Mucosa of rectum (tissue), 2 donors: ENCODE data around the gene MICOS13.

ENCODE experiments used
- H3K27ac ChIP-seq, 2 donors: one replicate each; pipeline ENCODE4 v1.7.0; 2013; ENCODE audit warnings: inconsistent platforms in 2 of 2, low read depth in 2 of 2, low read length in 2 of 2
- H3K27me3 ChIP-seq, 2 donors: one replicate each; pipeline ENCODE4 v1.7.0; 2013; ENCODE audit warnings: low read length in 2 of 2; ENCODE audit not compliant: control insufficient read depth in 2 of 2, insufficient read depth in 2 of 2
- H3K36me3 ChIP-seq, 2 donors: one replicate each; pipeline ENCODE4 v1.7.0; 2013; ENCODE audit warnings: low read length in 2 of 2; ENCODE audit not compliant: control insufficient read depth in 2 of 2, insufficient read depth in 2 of 2
- H3K4me1 ChIP-seq, 2 donors: one replicate each; pipeline ENCODE4 v1.7.0; 2013; ENCODE audit warnings: low read length in 2 of 2, mild to moderate bottlenecking in 1 of 2; ENCODE audit not compliant: control insufficient read depth in 2 of 2, insufficient read depth in 2 of 2
- H3K4me3 ChIP-seq, 2 donors: one replicate each; pipeline ENCODE4 v1.7.0; 2013; ENCODE audit warnings: low read length in 2 of 2
- H3K9ac ChIP-seq, 2 donors: one replicate each; pipeline ENCODE4 v1.7.0; 2013; ENCODE audit warnings: low read length in 2 of 2, low read depth in 1 of 2, mild to moderate bottlenecking in 1 of 2
- H3K9me3 ChIP-seq, 2 donors: one replicate each; pipeline ENCODE4 v1.7.0; 2013; ENCODE audit warnings: low read length in 2 of 2; ENCODE audit not compliant: control insufficient read depth in 2 of 2
- donor health status: healthy.
- donor health status: Normal muscosa, but diverticular disease.

Gene MICOS13

GRCh38 chr19:5665781-5666513, 14.4 kb downstream of the MICOS13 start:
- no peaks in the 10 kb centered on the region for H3K9me3 ChIP-seq
- H3K4me1 ChIP-seq: no peaks in the 10 kb centered on the region
- no peak overlapping the region for H3K9ac ChIP-seq
- H3K36me3 ChIP-seq: peaks cover 74 to 80% of the 10 kb centered on the region in 2 donors
- no peak overlapping the region for H3K4me3 ChIP-seq
- no peaks in the 10 kb centered on the region for H3K27me3 ChIP-seq
- H3K27ac ChIP-seq: no peak overlapping the region

GRCh38 chr19:5664515-5664914, 15.8 kb downstream of the MICOS13 start:
- Histone ChIP-seq H3K27me3 (no peaks in the 10 kb centered on the region), H3K9me3 (no peaks in the 10 kb centered on the region), H3K4me3 (no peak overlapping the region), H3K9ac (no peak overlapping the region), H3K36me3 (peaks cover 77 to 86% of the 10 kb centered on the region in 2 donors), H3K27ac (no peak overlapping the region), H3K4me1 (no peaks in the 10 kb centered on the region)

GRCh38 chr19:5663904-5664303, 16.4 kb downstream of the MICOS13 start:
- Histone ChIP-seq H3K9me3 (no peaks in the 10 kb centered on the region), H3K4me1 (no peaks in the 10 kb centered on the region), H3K36me3 (peaks cover 73 to 81% of the 10 kb centered on the region in 2 donors), H3K9ac (no peak overlapping the region), H3K27me3 (no peaks in the 10 kb centered on the region), H3K4me3 (no peak overlapping the region), H3K27ac (no peak overlapping the region)

- Histone ChIP-seq H3K9ac (no peak overlapping the region), H3K9me3 (no peaks in the 10 kb centered on the region), H3K27me3 (no peaks in the 10 kb centered on the region), H3K4me3 (no peak overlapping the region), H3K27ac (no peak overlapping the region), H3K36me3 (peaks cover 64 to 74% of the 10 kb centered on the region in 2 donors), H3K4me1 (no peaks in the 10 kb centered on the region)
Measured at GRCh38 chr19:5661483-5661882, 18.8 kb downstream of the MICOS13 start.

- H3K36me3 ChIP-seq: peaks cover 62 to 71% of the 10 kb centered on the region in 2 donors
- H3K4me1 ChIP-seq: no peaks in the 10 kb centered on the region
- no peak overlapping the region for H3K9ac ChIP-seq
- H3K27ac ChIP-seq: no peak overlapping the region
- H3K4me3 ChIP-seq: no peak overlapping the region
- H3K27me3 ChIP-seq: no peaks in the 10 kb centered on the region
- H3K9me3 ChIP-seq: no peaks in the 10 kb centered on the region
Measured at GRCh38 chr19:5655412-5655811, 24.9 kb downstream of the MICOS13 start.

- peaks cover 64 to 71% of the 10 kb centered on the region in 2 donors for H3K36me3 ChIP-seq
- H3K9me3 ChIP-seq: no peaks in the 10 kb centered on the region
- H3K4me3 ChIP-seq: no peak overlapping the region
- H3K27me3 ChIP-seq: no peaks in the 10 kb centered on the region
- H3K4me1 ChIP-seq: no peaks in the 10 kb centered on the region
- no peak overlapping the region for H3K27ac ChIP-seq
- H3K9ac ChIP-seq: no peak overlapping the region
Measured at GRCh38 chr19:5654931-5655330, 25.4 kb downstream of the MICOS13 start.

- Histone ChIP-seq H3K27ac (no peak overlapping the region), H3K9ac (no peak overlapping the region), H3K27me3 (no peaks in the 10 kb centered on the region), H3K4me3 (no peak overlapping the region), H3K9me3 (no peaks in the 10 kb centered on the region), H3K4me1 (no peaks in the 10 kb centered on the region), H3K36me3 (peaks cover 65 to 78% of the 10 kb centered on the region in 2 donors)
Measured at GRCh38 chr19:5652261-5652660, 28.1 kb downstream of the MICOS13 start.

GRCh38 chr19:5651361-5651760, 29.0 kb downstream of the MICOS13 start:
- H3K27ac ChIP-seq: no peak overlapping the region
- H3K4me3 ChIP-seq: no peak overlapping the region
- no peaks in the 10 kb centered on the region for H3K4me1 ChIP-seq
- no peaks in the 10 kb centered on the region for H3K9me3 ChIP-seq
- H3K27me3 ChIP-seq: no peaks in the 10 kb centered on the region
- no peak overlapping the region for H3K9ac ChIP-seq
- H3K36me3 ChIP-seq: peaks cover 74 to 82% of the 10 kb centered on the region in 2 donors

- no peak overlapping the region for H3K4me3 ChIP-seq
- no peaks in the 10 kb centered on the region for H3K4me1 ChIP-seq
- H3K36me3 ChIP-seq: peaks cover 77 to 86% of the 10 kb centered on the region in 2 donors
- H3K9ac ChIP-seq: no peak overlapping the region
- no peak overlapping the region for H3K27ac ChIP-seq
- H3K9me3 ChIP-seq: no peaks in the 10 kb centered on the region
- H3K27me3 ChIP-seq: no peaks in the 10 kb centered on the region
Measured at GRCh38 chr19:5648464-5648863, 31.9 kb downstream of the MICOS13 start.

- H3K27me3 ChIP-seq: no peaks in the 10 kb centered on the region
- no peaks in the 10 kb centered on the region for H3K9me3 ChIP-seq
- no peak overlapping the region for H3K9ac ChIP-seq
- H3K4me3 ChIP-seq: no peak overlapping the region
- no peak overlapping the region for H3K27ac ChIP-seq
- H3K4me1 ChIP-seq: no peaks in the 10 kb centered on the region
- H3K36me3 ChIP-seq: peaks cover 74 to 86% of the 10 kb centered on the region in 2 donors
Measured at GRCh38 chr19:5646703-5647102, 33.6 kb downstream of the MICOS13 start.
